SK-N-SH (cell line): ENCODE measurements around the gene JAZF1. TPM values are rescaled to one million over a fixed set of nuclear protein-coding genes. Genes with fewer than 3 reads are reported as not detected.

ENCODE experiments used
- CTCF ChIA-PET: fragments of 300-600, 350-600 bp; formaldehyde crosslinking; extraction: SDS; loops from one replicate; lab custom pipeline; 2021; lab: Yijun Ruan, JAX
- POLR2A ChIA-PET: fragments of 350-600 bp; sonication (Branson Sonifier 250); formaldehyde crosslinking; extraction: SDS; loops from one replicate; lab custom pipeline; 2020; ENCODE audit warnings: antibody characterized with exemption, inconsistent platforms; lab: Yijun Ruan, JAX
- DNase-seq: peaks from one replicate; pipeline ENCODE4 v3.0.0; 2012
- H2AFZ ChIP-seq: fragments of 200-600 bp; sonication (generic); 2 replicates; pipeline ENCODE4 v1.8.1; 2016; ENCODE audit warnings: antibody characterized with exemption, mild to moderate bottlenecking, low read depth
- H3F3A ChIP-seq: fragments of 200-600 bp; sonication (generic); replicated peaks from 2 replicates; pipeline ENCODE3; 2016; ENCODE audit warnings: antibody characterized with exemption, mild to moderate bottlenecking; ENCODE audit not compliant: insufficient read depth
- H3K27ac ChIP-seq, 2 experiments: fragments of 200-500 bp in 1 of 2; fragments of 200-600 bp in 1 of 2; sonication (Bioruptor generic) in 1 of 2; sonication (generic), shearing (Covaris generic) in 1 of 2; 2 replicates each; pipeline versions ENCODE4 v1.5.1 to v1.6.1; 2014 to 2016; ENCODE audit warnings: low read depth in 2 of 2, inconsistent platforms in 1 of 2, low read length in 1 of 2, mild to moderate bottlenecking in 1 of 2, mixed read lengths in 1 of 2
- H3K27me3 ChIP-seq: fragments of 200-600 bp; sonication (generic), shearing (Covaris generic); 2 replicates; pipeline ENCODE4 v1.6.1; 2016; ENCODE audit warnings: mixed run types; ENCODE audit not compliant: insufficient read depth
- H3K36me3 ChIP-seq, 2 experiments: fragments of 200-500 bp in 1 of 2; fragments of 200-600 bp in 1 of 2; sonication (Bioruptor generic) in 1 of 2; sonication (generic) in 1 of 2; replicated peaks in 1 of 2; 2 replicates each; pipeline versions ENCODE3 to v1.5.1; 2014 to 2016; ENCODE audit warnings: low read length in 1 of 2, mild to moderate bottlenecking in 1 of 2; ENCODE audit not compliant: insufficient read depth in 2 of 2, control insufficient read depth in 1 of 2
- H3K4me1 ChIP-seq, 2 experiments: fragments of 200-500 bp in 1 of 2; fragments of 200-600 bp in 1 of 2; sonication (Bioruptor generic) in 1 of 2; sonication (generic), shearing (Covaris generic) in 1 of 2; 2 replicates each; pipeline versions ENCODE4 v1.5.1 to v1.6.1; 2014 to 2016; ENCODE audit warnings: low read depth in 1 of 2, low read length in 1 of 2, mixed run types in 1 of 2; ENCODE audit not compliant: insufficient read depth in 2 of 2, control insufficient read depth in 1 of 2
- H3K4me2 ChIP-seq: fragments of 200-600 bp; sonication (generic), shearing (Covaris generic); 2 replicates; pipeline ENCODE4 v1.6.1; 2017; ENCODE audit warnings: mixed run types
- H3K4me3 ChIP-seq, 2 experiments: fragments of 200-500 bp in 1 of 2; fragments of 200-600 bp in 1 of 2; sonication (Bioruptor generic) in 1 of 2; sonication (generic), shearing (Covaris generic) in 1 of 2; 2 replicates each; pipeline versions ENCODE4 v1.5.1 to v1.8.1; 2014 to 2016; ENCODE audit warnings: low read depth in 2 of 2, inconsistent platforms in 1 of 2, low read length in 1 of 2, mild to moderate bottlenecking in 1 of 2, mixed read lengths in 1 of 2, moderate library complexity in 1 of 2
- H3K79me2 ChIP-seq: fragments of 200-600 bp; sonication (generic); 2 replicates; pipeline ENCODE4 v1.8.1; 2017; ENCODE audit warnings: mild to moderate bottlenecking; ENCODE audit not compliant: insufficient read depth
- H3K9ac ChIP-seq: fragments of 200-600 bp; sonication (generic); 2 replicates; pipeline ENCODE4 v1.6.1; 2017; ENCODE audit warnings: mixed run types
- H3K9me2 ChIP-seq: fragments of 200-600 bp; sonication (generic); 2 replicates; pipeline ENCODE4 v1.6.1; 2017; ENCODE audit warnings: mixed run types
- H3K9me3 ChIP-seq: fragments of 200-600 bp; sonication (generic); 2 replicates; pipeline ENCODE4 v1.6.1; 2017; ENCODE audit warnings: mixed run types, mild to moderate bottlenecking, moderate library complexity
- H4K20me1 ChIP-seq: fragments of 200-600 bp; sonication (generic); 2 replicates; pipeline ENCODE4 v1.6.1; 2017; ENCODE audit warnings: mild to moderate bottlenecking, mixed run types; ENCODE audit not compliant: insufficient read depth
- EZH2phosphoT487 ChIP-seq: fragments of 200-600 bp; sonication (generic); IDR thresholded peaks from 2 replicates; pipeline ENCODE4 v1.6.1; 2017; ENCODE audit warnings: low read depth, mixed run types, mild to moderate bottlenecking, antibody characterized with exemption, moderate library complexity, borderline replicate concordance
- FOSL2 ChIP-seq: IDR thresholded peaks from 2 replicates; pipeline ENCODE4 v1.4.0; 2012; ENCODE audit warnings: low read depth, mild to moderate bottlenecking, moderate library complexity, borderline replicate concordance
- FOXJ3 ChIP-seq: sonication (generic); formaldehyde crosslinking; IDR thresholded peaks from 2 replicates; pipeline ENCODE4 v1.5.1; 2020; ENCODE audit warnings: mild to moderate bottlenecking, missing genetic modification reagents
- FOXM1 ChIP-seq: IDR thresholded peaks from 2 replicates; pipeline ENCODE4 v1.4.0; 2012; ENCODE audit warnings: low read depth, mild to moderate bottlenecking
- JUND ChIP-seq: IDR thresholded peaks from 2 replicates; pipeline ENCODE4 v1.4.0; 2012
- MEF2A ChIP-seq: IDR thresholded peaks from 2 replicates; pipeline ENCODE4 v1.4.0; 2012; ENCODE audit warnings: low read depth, borderline replicate concordance
- MXI1 ChIP-seq: IDR thresholded peaks from 2 replicates; pipeline ENCODE4 v1.6.1; 2012; ENCODE audit warnings: mild to moderate bottlenecking, low read depth, low read length, improper control_type of control experiment
- RAD21 ChIP-seq: IDR thresholded peaks from 2 replicates; pipeline ENCODE4 v1.6.1; 2012; ENCODE audit warnings: mild to moderate bottlenecking, low read length
- RCOR1 ChIP-seq: fragments of 150-350 bp; IDR thresholded peaks from 2 replicates; pipeline ENCODE4 v1.6.1; 2017; ENCODE audit warnings: antibody characterized with exemption, low read length
- RFX5 ChIP-seq: IDR thresholded peaks from 2 replicates; pipeline ENCODE4 v1.6.1; 2012; ENCODE audit warnings: mild to moderate bottlenecking, improper control_type of control experiment, low read length
- TCF12 ChIP-seq: IDR thresholded peaks from 2 replicates; pipeline ENCODE4 v1.4.0; 2012
- WGBS: methylation state at CpG from one replicate; pipeline ENCODE4 v1.1.6; 2017; ENCODE audit warnings: low lambda C conversion rate; 5-methylcytosine and 5-hydroxymethylcytosine counted together
- polyA plus RNA-seq, 3 experiments: library from polyadenylated mRNA; depleted of rRNA; stranded (reverse); fragments of >200 nt; gene quantifications; 2 replicates each; pipeline ENCODE4 v1.2.3, GENCODE V29; 2012
- TF ChIP-seq, protein P1 (sequence below): IDR thresholded peaks from 2 replicates; pipeline ENCODE4; 2012
- TF ChIP-seq, protein P2 (sequence below): IDR thresholded peaks from 2 replicates; pipeline ENCODE4 v1.4.0; 2012; ENCODE audit warnings: low read depth, borderline replicate concordance
- TF ChIP-seq, protein P3 (sequence below): fragments of 150-350 bp; IDR thresholded peaks from 2 replicates; pipeline ENCODE4 v1.6.1; 2016; ENCODE audit warnings: mild to moderate bottlenecking, low read depth, low read length

The JAZF1 gene
- polyA plus RNA-seq, 1 of the 3 experiments (the other 2 are of a cell fraction), result 1.7 TPM

DNA sequence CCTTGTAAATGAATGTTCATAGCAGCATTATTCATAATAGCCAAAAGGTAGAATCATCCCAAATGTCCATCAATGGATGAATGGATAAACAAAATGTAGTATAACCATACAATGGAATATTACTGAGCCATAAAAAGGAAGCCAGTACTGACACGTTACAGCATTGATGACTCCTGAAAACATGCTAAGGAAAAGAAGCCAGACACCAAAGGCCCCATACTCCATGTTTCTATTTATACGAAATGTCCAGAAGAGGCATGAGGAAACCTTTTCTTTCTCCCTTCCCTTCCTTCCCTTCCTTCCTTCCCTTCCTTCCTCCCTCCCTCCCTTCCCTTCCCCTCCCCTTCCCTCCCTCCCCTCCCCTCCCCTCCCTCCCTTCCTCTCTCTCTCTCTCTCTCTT is 131.9 kb downstream of the JAZF1 start:
- H3K27me3 ChIP-seq, result no peaks in the 10 kb centered on the region
- H4K20me1 ChIP-seq, result no peaks in the 10 kb centered on the region
- TF ChIP-seq RAD21, result no peak
- TF ChIP-seq, protein P1, sequence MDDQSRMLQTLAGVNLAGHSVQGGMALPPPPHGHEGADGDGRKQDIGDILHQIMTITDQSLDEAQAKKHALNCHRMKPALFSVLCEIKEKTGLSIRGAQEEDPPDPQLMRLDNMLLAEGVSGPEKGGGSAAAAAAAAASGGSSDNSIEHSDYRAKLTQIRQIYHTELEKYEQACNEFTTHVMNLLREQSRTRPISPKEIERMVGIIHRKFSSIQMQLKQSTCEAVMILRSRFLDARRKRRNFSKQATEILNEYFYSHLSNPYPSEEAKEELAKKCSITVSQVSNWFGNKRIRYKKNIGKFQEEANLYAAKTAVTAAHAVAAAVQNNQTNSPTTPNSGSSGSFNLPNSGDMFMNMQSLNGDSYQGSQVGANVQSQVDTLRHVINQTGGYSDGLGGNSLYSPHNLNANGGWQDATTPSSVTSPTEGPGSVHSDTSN, result no peak
- no peak for TF ChIP-seq FOSL2
- TF ChIP-seq, protein P2, sequence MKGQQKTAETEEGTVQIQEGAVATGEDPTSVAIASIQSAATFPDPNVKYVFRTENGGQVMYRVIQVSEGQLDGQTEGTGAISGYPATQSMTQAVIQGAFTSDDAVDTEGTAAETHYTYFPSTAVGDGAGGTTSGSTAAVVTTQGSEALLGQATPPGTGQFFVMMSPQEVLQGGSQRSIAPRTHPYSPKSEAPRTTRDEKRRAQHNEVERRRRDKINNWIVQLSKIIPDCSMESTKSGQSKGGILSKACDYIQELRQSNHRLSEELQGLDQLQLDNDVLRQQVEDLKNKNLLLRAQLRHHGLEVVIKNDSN, result no peak
- TF ChIP-seq MEF2A, result no peak
- TF ChIP-seq JUND, result no peak
- no peak for TF ChIP-seq FOXJ3
- TF ChIP-seq EZH2phosphoT487, result no peak
- no peak for TF ChIP-seq MXI1
- no peak for TF ChIP-seq TCF12
- TF ChIP-seq RCOR1, result no peak
- TF ChIP-seq, protein P3, sequence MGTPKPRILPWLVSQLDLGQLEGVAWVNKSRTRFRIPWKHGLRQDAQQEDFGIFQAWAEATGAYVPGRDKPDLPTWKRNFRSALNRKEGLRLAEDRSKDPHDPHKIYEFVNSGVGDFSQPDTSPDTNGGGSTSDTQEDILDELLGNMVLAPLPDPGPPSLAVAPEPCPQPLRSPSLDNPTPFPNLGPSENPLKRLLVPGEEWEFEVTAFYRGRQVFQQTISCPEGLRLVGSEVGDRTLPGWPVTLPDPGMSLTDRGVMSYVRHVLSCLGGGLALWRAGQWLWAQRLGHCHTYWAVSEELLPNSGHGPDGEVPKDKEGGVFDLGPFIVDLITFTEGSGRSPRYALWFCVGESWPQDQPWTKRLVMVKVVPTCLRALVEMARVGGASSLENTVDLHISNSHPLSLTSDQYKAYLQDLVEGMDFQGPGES, result no peak
- TF ChIP-seq RFX5, result no peak
- TF ChIP-seq, all 33 proteins: peak for 0
- Histone ChIP-seq H3K4me2 (no peak overlapping the region), H3K9me3 (no peaks in the 10 kb centered on the region), H3K4me3 (no peak overlapping the region), H3K27ac (no peak overlapping the region), H3K9ac (no peak overlapping the region), H3K36me3 (no peaks in the 10 kb centered on the region), H3K79me2 (peaks cover 5% of the 10 kb centered on the region; the same call in 1 of the 2 replicates), H3K9me2 (no peaks in the 10 kb centered on the region), H3F3A (no peaks in the 10 kb centered on the region), H3K4me1 (peaks cover 1 to 14% of the 10 kb centered on the region in 2 experiments; a peak in 3 of 4 replicates), H2AFZ (no peak overlapping the region)
- ChIA-PET POLR2A (no interaction called here), CTCF (interaction anchor here (0.7 to 2.1 kb wide), 4 partner anchors 13 to 32 kb away, joined by 3 to 7 read pairs (median 5); no protein-coding TSS in a partner anchor)
- WGBS, result 88% methylated on average over 2 of the region's 2 CpGs
- DNase-seq, result no peak

DNA sequence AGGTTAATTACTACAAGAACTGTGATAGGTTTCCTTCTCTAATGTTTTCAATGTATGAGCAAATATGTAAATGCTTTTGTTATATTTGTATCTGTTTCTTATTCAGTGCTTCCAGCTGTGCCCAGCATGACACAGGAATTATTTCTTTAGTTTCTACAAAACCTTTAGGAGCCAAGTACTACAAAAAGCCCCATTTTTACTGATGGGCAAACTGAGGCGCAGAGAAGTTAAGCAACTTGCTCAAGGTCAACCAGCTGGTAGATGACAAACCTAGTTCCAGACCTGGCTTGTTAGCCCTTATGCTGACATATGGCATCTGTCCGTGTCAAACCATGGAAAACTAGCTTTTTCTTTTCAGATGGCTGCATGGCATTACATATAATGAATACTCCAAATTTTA is 134.6 kb downstream of the JAZF1 start:
- POLR2A ChIA-PET, result interaction anchor here (0.6 kb wide), 1 partner anchor 1158 kb away, joined by 5 read pairs; no protein-coding TSS in a partner anchor
- TF ChIP-seq FOXM1, result no peak
- H4K20me1 ChIP-seq, result no peaks in the 10 kb centered on the region

More for the DNA sequence above, 134.6 kb downstream of the JAZF1 start:
- H3F3A ChIP-seq, result peaks cover 16% of the 10 kb centered on the region
- no peak overlapping the region for H3K4me2 ChIP-seq
- H3K79me2 ChIP-seq, result no peaks in the 10 kb centered on the region
- 95% methylated on average over 2 of the region's 2 CpGs for WGBS
- no peaks in the 10 kb centered on the region for H3K27me3 ChIP-seq
- H3K4me3 ChIP-seq, result no peak overlapping the region
- no peak overlapping the region for H2AFZ ChIP-seq
- H3K36me3 ChIP-seq, result no peaks in the 10 kb centered on the region
- no peak overlapping the region for H3K27ac ChIP-seq
- H3K9me2 ChIP-seq, result no peaks in the 10 kb centered on the region
- CTCF ChIA-PET, result interaction anchor here (1.0 to 3.7 kb wide), 5 partner anchors 15 to 47 kb away, joined by 3 to 25 read pairs (median 5); no protein-coding TSS in a partner anchor
- H3K9me3 ChIP-seq, result no peaks in the 10 kb centered on the region
- peaks cover 0 to 5% of the 10 kb centered on the region in 2 experiments; a peak in 1 of 4 replicates for H3K4me1 ChIP-seq
- H3K9ac ChIP-seq, result no peak overlapping the region
- no peak for DNase-seq
